B cell (primary cell): ENCODE measurements around the gene KCTD10. TPM values are rescaled to one million over a fixed set of nuclear protein-coding genes. Genes with fewer than 3 reads are reported as not detected.

Experiments
- ATAC-seq: fragments of 200-7000 bp; cut with Tn5 transposase; one replicate; pipeline ENCODE4 v1.10.0; 2021; ENCODE audit warnings: low read depth, mild to moderate bottlenecking, moderate number of reproducible peaks, moderate library complexity
- CTCF ChIA-PET: fragments of 350-600 bp; sonication (Branson Sonifier 250); formaldehyde crosslinking; loops from one replicate; lab custom pipeline; 2021; ENCODE audit warnings: antibody characterized with exemption, inconsistent platforms; lab: Charles Lee
- POLR2A ChIA-PET: fragments of 350-600 bp; sonication (Branson Sonifier 250); formaldehyde crosslinking; loops from one replicate; lab custom pipeline; 2021; ENCODE audit warnings: antibody characterized with exemption; lab: Charles Lee
- DNase-seq: peaks from one replicate; pipeline ENCODE4 v3.0.0; 2013
- H2AFZ ChIP-seq: 2 replicates; pipeline ENCODE4 v1.6.1; 2012; ENCODE audit warnings: mild to moderate bottlenecking, low read depth, low read length; ENCODE audit not compliant: insufficient read depth, poor library complexity, severe bottlenecking
- H3K27ac ChIP-seq, 2 donors: 1 replicate in 1 of 2; 2 replicates in 1 of 2; pipeline ENCODE4 v1.5.1; 2012 to 2013; ENCODE audit warnings: low read length in 2 of 2, mild to moderate bottlenecking in 2 of 2, moderate library complexity in 1 of 2
- H3K27me3 ChIP-seq, 4 experiments: fragments of 200-600 bp in 1 of 4; sonication (generic) in 1 of 4; replicated peaks in 1 of 4; 1 replicate in 2 of 4; 2 replicates in 2 of 4; pipeline versions ENCODE4 v1.6.1 to v1.7.0; 2013 to 2016; ENCODE audit warnings: low read length in 3 of 4, mild to moderate bottlenecking in 2 of 4, mixed read lengths in 1 of 4, moderate library complexity in 1 of 4; ENCODE audit not compliant: insufficient read depth in 4 of 4, control insufficient read depth in 3 of 4; ENCODE audit errors: control extremely low read depth in 1 of 4
- H3K36me3 ChIP-seq, 2 experiments: replicated peaks in 1 of 2; 1 replicate in 1 of 2; 2 replicates in 1 of 2; pipeline versions ENCODE4 v1.6.1 to v1.7.1; 2013; ENCODE audit warnings: low read length in 1 of 2; ENCODE audit not compliant: insufficient read depth in 2 of 2, control insufficient read depth in 1 of 2; ENCODE audit errors: control extremely low read depth in 1 of 2, extremely low read depth in 1 of 2
- H3K4me1 ChIP-seq, 2 donors: fragments of 200-600 bp in 1 of 2; sonication (generic) in 1 of 2; 1 replicate in 1 of 2; 2 replicates in 1 of 2; pipeline versions ENCODE4 v1.5.1 to v1.6.1; 2013 to 2017; ENCODE audit warnings: low read length in 2 of 2; ENCODE audit not compliant: control insufficient read depth in 2 of 2, insufficient read depth in 2 of 2
- H3K4me2 ChIP-seq: replicated peaks from 2 replicates; pipeline ENCODE3; 2012; ENCODE audit warnings: mild to moderate bottlenecking, low read depth, low read length; ENCODE audit not compliant: poor library complexity, severe bottlenecking
- H3K4me3 ChIP-seq, 5 experiments: fragments of 200-600 bp in 1 of 5; sonication (generic) in 1 of 5; 1 replicate in 3 of 5; 2 replicates in 2 of 5; pipeline versions ENCODE4 v1.5.1 to v1.7.0; 2011 to 2016; ENCODE audit warnings: low read length in 4 of 5, mild to moderate bottlenecking in 4 of 5, low read depth in 2 of 5, control low read depth in 1 of 5, moderate library complexity in 1 of 5; ENCODE audit not compliant: insufficient read depth in 1 of 5; ENCODE audit errors: control extremely low read depth in 1 of 5, extremely low read depth in 1 of 5
- H3K79me2 ChIP-seq: fragments of 200-600 bp; sonication (generic); one replicate; pipeline ENCODE4 v1.6.0; 2016; ENCODE audit warnings: low read length; ENCODE audit not compliant: control insufficient read depth, insufficient read depth
- H3K9ac ChIP-seq: fragments of 200-600 bp; sonication (generic); 2 replicates; pipeline ENCODE4 v1.6.1; 2017; ENCODE audit warnings: mild to moderate bottlenecking, low read length, moderate library complexity
- H3K9me3 ChIP-seq, 3 donors: one replicate each; pipeline versions ENCODE4 v1.6.1 to v1.7.1; 2013; ENCODE audit warnings: low read length in 2 of 3; ENCODE audit not compliant: control insufficient read depth in 2 of 3, insufficient read depth in 1 of 3; ENCODE audit errors: control extremely low read depth in 1 of 3
- H4K20me1 ChIP-seq: 2 replicates; pipeline ENCODE4 v1.6.0; 2012; ENCODE audit warnings: mild to moderate bottlenecking, low read length; ENCODE audit not compliant: insufficient read depth, control insufficient read depth, poor library complexity, severe bottlenecking
- H3K27ac Mint-ChIP-seq: one replicate; pipeline ENCODE4 v1.8.0; 2021; ENCODE audit warnings: mixed read lengths
- H3K27me3 Mint-ChIP-seq: one replicate; pipeline ENCODE4 v1.8.0; 2021; ENCODE audit warnings: mixed read lengths
- H3K4me1 Mint-ChIP-seq: one replicate; pipeline ENCODE4 v1.8.0; 2021; ENCODE audit warnings: mixed read lengths
- H3K4me3 Mint-ChIP-seq: one replicate; pipeline ENCODE4 v1.8.0; 2021; ENCODE audit warnings: mixed read lengths
- H3K9me3 Mint-ChIP-seq: one replicate; pipeline ENCODE4 v1.8.0; 2022; ENCODE audit warnings: mixed read lengths; ENCODE audit not compliant: insufficient read depth
- EZH2 ChIP-seq: IDR thresholded peaks from 2 replicates; pipeline ENCODE4 v1.6.1; 2012; ENCODE audit warnings: borderline replicate concordance, low read depth, mild to moderate bottlenecking, moderate library complexity, low read length; ENCODE audit not compliant: insufficient read depth, poor library complexity, severe bottlenecking
- WGBS: methylation state at CpG from one replicate; pipeline ENCODE4 v1.1.5; 2013; ENCODE audit warnings: missing lambda C conversion rate; ENCODE audit not compliant: insufficient coverage; 5-methylcytosine and 5-hydroxymethylcytosine counted together
- intact Hi-C: fragments of 100-400 bp; cut with micrococcal nuclease; formaldehyde crosslinking; loops from one replicate; pipeline ENCODE4 v1.10.0; 2022
- polyA plus RNA-seq: library from polyadenylated mRNA; depleted of rRNA; stranded (reverse); fragments of >200 nt; gene quantifications from 2 replicates; pipeline ENCODE4 v1.2.3, GENCODE V29; 2012
- total RNA-seq, 2 donors: library from RNA; stranded (reverse); fragments of 120-200 nt in 1 of 2; gene quantifications; 1 replicate in 1 of 2; 2 replicates in 1 of 2; pipeline versions ENCODE4 v1.2.3 to v1.2.4, GENCODE V29; 2013 to 2022
- TF ChIP-seq, protein P1 (sequence below): fragments of 200-600 bp; IDR thresholded peaks from one replicate; pipeline ENCODE4 v1.8.0; 2022; ENCODE audit warnings: antibody characterized with exemption, mild to moderate bottlenecking

The KCTD10 gene
- total and polyA plus RNA-seq, 2 donors (not counting 1 experiment from before 2014, with no cell fraction given) = 15.4 to 30.9 TPM

DNA sequence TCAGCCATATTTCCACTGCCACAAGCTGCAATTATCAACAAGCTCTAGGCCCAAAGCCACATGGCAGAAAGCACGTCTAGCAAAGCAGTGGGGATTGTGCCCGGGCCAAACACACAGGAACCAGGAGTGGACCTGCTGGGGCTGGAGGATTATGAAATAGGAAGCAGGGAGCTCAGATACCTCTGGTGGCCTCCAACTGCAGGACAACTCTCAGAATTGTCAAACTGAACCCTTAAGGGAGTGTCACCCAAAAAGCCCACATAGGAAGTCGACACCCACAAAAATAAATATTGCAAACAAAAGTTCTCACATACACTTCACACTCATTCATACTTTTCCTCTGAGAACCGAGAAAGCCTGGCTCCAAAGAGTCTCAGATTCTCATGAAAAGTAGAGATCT lies 26.1 kb downstream of the KCTD10 start:
- 96% methylated on average over 4 of the region's 4 CpGs for WGBS
- Mint-ChIP-seq H3K27me3 (no peaks in the 10 kb centered on the region), H3K9me3 (no peaks in the 10 kb centered on the region), H3K4me1 (no peaks in the 10 kb centered on the region), H3K4me3 (no peak overlapping the region), H3K27ac (no peak overlapping the region)
- ATAC-seq (no peak), DNase-seq (no peak)
- Histone ChIP-seq H3K9me3 (no peaks in the 10 kb centered on the region), H3K4me2 (no peak overlapping the region), H2AFZ (no peak overlapping the region), H3K79me2 (no peaks in the 10 kb centered on the region), H3K4me1 (no peaks in the 10 kb centered on the region), H3K9ac (no peak overlapping the region), H3K36me3 (peaks cover 6 to 75% of the 10 kb centered on the region in 2 experiments), H4K20me1 (no peaks in the 10 kb centered on the region), H3K27me3 (no peaks in the 10 kb centered on the region), H3K27ac (no peak overlapping the region), H3K4me3 (no peak overlapping the region)
- no peak for TF ChIP-seq EZH2
- TF ChIP-seq, protein P1, sequence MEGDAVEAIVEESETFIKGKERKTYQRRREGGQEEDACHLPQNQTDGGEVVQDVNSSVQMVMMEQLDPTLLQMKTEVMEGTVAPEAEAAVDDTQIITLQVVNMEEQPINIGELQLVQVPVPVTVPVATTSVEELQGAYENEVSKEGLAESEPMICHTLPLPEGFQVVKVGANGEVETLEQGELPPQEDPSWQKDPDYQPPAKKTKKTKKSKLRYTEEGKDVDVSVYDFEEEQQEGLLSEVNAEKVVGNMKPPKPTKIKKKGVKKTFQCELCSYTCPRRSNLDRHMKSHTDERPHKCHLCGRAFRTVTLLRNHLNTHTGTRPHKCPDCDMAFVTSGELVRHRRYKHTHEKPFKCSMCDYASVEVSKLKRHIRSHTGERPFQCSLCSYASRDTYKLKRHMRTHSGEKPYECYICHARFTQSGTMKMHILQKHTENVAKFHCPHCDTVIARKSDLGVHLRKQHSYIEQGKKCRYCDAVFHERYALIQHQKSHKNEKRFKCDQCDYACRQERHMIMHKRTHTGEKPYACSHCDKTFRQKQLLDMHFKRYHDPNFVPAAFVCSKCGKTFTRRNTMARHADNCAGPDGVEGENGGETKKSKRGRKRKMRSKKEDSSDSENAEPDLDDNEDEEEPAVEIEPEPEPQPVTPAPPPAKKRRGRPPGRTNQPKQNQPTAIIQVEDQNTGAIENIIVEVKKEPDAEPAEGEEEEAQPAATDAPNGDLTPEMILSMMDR = no peak
- ChIA-PET CTCF (no interaction called here), POLR2A (no interaction called here)
- intact Hi-C loops = no loop called here

DNA sequence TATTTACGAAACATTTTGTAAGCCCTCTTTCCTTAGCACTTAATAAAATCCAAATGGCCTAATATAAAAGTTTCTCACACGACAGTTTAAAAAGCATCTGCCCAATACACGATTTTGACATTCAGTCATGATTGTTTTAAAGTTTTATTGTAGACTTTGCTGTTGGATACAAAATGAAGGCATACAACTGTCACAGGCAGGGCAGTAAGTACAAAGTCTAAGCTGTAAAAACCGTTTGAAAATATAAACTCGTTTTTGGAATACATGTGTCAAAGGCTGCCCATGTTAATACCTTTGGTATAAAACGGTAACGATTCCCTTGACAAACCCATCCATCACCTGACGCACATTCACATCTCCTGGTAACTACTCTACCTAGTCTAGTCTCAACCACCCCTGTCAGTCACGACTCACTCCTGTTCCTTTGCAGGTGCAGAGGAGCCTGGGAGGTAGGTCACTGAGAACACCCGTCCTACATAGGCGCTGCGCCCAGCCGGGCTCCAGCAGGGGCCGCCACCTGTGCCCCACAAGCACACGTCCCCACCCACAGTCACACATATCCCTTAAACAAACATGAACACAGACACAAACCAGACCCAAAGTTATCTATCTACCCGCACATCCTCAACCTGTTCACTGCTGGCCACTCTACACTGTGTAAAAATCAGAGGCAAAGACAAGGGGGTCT lies 27.1 kb downstream of the KCTD10 start:
- intact Hi-C loops = no loop called here
- no peak overlapping the region for H3K9ac ChIP-seq
- no peak overlapping the region for H3K4me2 ChIP-seq
- H3K27ac ChIP-seq = no peak overlapping the region
- H3K4me3 ChIP-seq = no peak overlapping the region
- H4K20me1 ChIP-seq = no peaks in the 10 kb centered on the region
- H3K27me3 ChIP-seq = no peaks in the 10 kb centered on the region
- CTCF ChIA-PET = interaction anchor here (0.7 kb wide), 1 partner anchor 246 kb away, joined by 3 read pairs; no protein-coding TSS in a partner anchor
- no peaks in the 10 kb centered on the region for H3K4me1 ChIP-seq
- peaks cover 4 to 65% of the 10 kb centered on the region in 2 experiments for H3K36me3 ChIP-seq
- DNase-seq (no peak), ATAC-seq (no peak)
- H3K9me3 ChIP-seq = no peaks in the 10 kb centered on the region
- Mint-ChIP-seq H3K9me3 (no peaks in the 10 kb centered on the region), H3K27me3 (no peaks in the 10 kb centered on the region), H3K4me1 (no peaks in the 10 kb centered on the region), H3K27ac (no peak overlapping the region), H3K4me3 (no peak overlapping the region)
- WGBS = 89% methylated on average over 12 of the region's 16 CpGs
- H2AFZ ChIP-seq = no peak overlapping the region
- TF ChIP-seq, protein P1 = no peak
- TF ChIP-seq EZH2 = no peak
- H3K79me2 ChIP-seq = no peaks in the 10 kb centered on the region
- POLR2A ChIA-PET = no interaction called here
